K562 (cell line): ENCODE data around the gene GP1BB. TPM values are rescaled to one million over a fixed set of nuclear protein-coding genes. Genes with fewer than 3 reads are reported as not detected.

Source experiments
- CHAMP1 ChIP-seq: fragments of 450-650 bp; IDR thresholded peaks from 2 replicates; pipeline ENCODE4 v1.6.1; 2016; ENCODE audit warnings: mild to moderate bottlenecking
- EP300 ChIP-seq: IDR thresholded peaks from 2 replicates; pipeline ENCODE4 v1.6.1; 2012; ENCODE audit warnings: low read length, improper control_type of control experiment
- GABPB2 ChIP-seq: fragments of 250-450 bp; sonication (Bioruptor Pico); conservative IDR thresholded peaks from 2 replicates; pipeline ENCODE4 v1.5.1; 2021; ENCODE audit warnings: mild to moderate bottlenecking
- HDAC8 ChIP-seq: fragments of 450-650 bp; IDR thresholded peaks from 2 replicates; pipeline ENCODE4 v1.6.1; 2016; ENCODE audit warnings: mild to moderate bottlenecking, missing genetic modification characterization, moderate library complexity, missing compliant biosample characterization
- MXI1 ChIP-seq: IDR thresholded peaks from 2 replicates; pipeline ENCODE4 v1.6.1; 2011; ENCODE audit warnings: low read depth, mild to moderate bottlenecking, improper control_type of control experiment, low read length
- PCBP2 ChIP-seq: fragments of 200-400 bp; formaldehyde crosslinking; IDR thresholded peaks from 2 replicates; pipeline ENCODE4 v1.6.1; 2018; ENCODE audit warnings: low read length, low read depth, mild to moderate bottlenecking, moderate library complexity; ENCODE audit not compliant: poor library complexity, severe bottlenecking
- PHB ChIP-seq: fragments of 250-450 bp; sonication (Bioruptor Pico); IDR thresholded peaks from 2 replicates; pipeline ENCODE4 v1.5.0; 2021
- PPARD ChIP-seq: fragments of 250-450 bp; sonication (Bioruptor Pico); IDR thresholded peaks from 2 replicates; pipeline ENCODE4 v1.8.0; 2022; ENCODE audit warnings: inconsistent platforms, mild to moderate bottlenecking, moderate library complexity
- RB1 ChIP-seq: fragments of 450-650 bp; IDR thresholded peaks from 2 replicates; pipeline ENCODE4 v1.6.1; 2017; ENCODE audit warnings: low read depth, mild to moderate bottlenecking
- RNF219 ChIP-seq: fragments of 250-450 bp; sonication (Bioruptor Pico); IDR thresholded peaks from 2 replicates; pipeline ENCODE4 v1.5.0; 2022; ENCODE audit warnings: mild to moderate bottlenecking
- SAFB2 ChIP-seq: fragments of 200-400 bp; formaldehyde crosslinking; IDR thresholded peaks from 2 replicates; pipeline ENCODE4 v1.6.1; 2018; ENCODE audit warnings: borderline replicate concordance, low read length, low read depth, moderate library complexity; ENCODE audit not compliant: severe bottlenecking
- SMAD2 ChIP-seq: fragments of 150-350 bp; IDR thresholded peaks from 2 replicates; pipeline ENCODE4 v1.6.1; 2014; ENCODE audit warnings: low read depth, mild to moderate bottlenecking, low read length
- STAT5B ChIP-seq: fragments of 250-450 bp; sonication (Bioruptor Pico); IDR thresholded peaks from 2 replicates; pipeline ENCODE4 v1.8.0; 2021; ENCODE audit warnings: mild to moderate bottlenecking, inconsistent platforms
- U2AF1 ChIP-seq: fragments of 200-400 bp; formaldehyde crosslinking; optimal IDR thresholded peaks from 2 replicates; pipeline ENCODE3; 2017; ENCODE audit warnings: mild to moderate bottlenecking, low read depth, low read length, moderate library complexity
- XRCC4 ChIP-seq: IDR thresholded peaks from one replicate; pipeline ENCODE4 v1.6.1; 2011; ENCODE audit not compliant: insufficient read depth, insufficient read length; ENCODE audit errors: extremely low read depth
- ZBTB11 ChIP-seq, 3 experiments: fragments of 200-800 bp in 1 of 3; fragments of 250-450 bp in 1 of 3; fragments of 450-650 bp in 1 of 3; sonication (Bioruptor Pico) in 1 of 3; sonication (Bioruptor generic) in 1 of 3; formaldehyde crosslinking in 1 of 3; IDR thresholded peaks; 2 replicates each; pipeline versions ENCODE4 v1.6.1 to v1.8.0; 2016 to 2022; ENCODE audit warnings: mild to moderate bottlenecking in 2 of 3, missing genetic modification characterization in 2 of 3, missing compliant biosample characterization in 1 of 3, moderate library complexity in 1 of 3
- ZBTB2 ChIP-seq: fragments of 450-650 bp; IDR thresholded peaks from 2 replicates; pipeline ENCODE4 v1.6.1; 2016; ENCODE audit warnings: antibody characterized with exemption
- ZNF785 ChIP-seq: fragments of 250-450 bp; sonication (Bioruptor Pico); IDR thresholded peaks from 2 replicates; pipeline ENCODE4 v1.4.0; 2020; ENCODE audit warnings: mild to moderate bottlenecking
- polyA plus RNA-seq, 8 experiments: library from polyadenylated mRNA; depleted of rRNA in 4 of 8; stranded (reverse) in 5 of 8; unstranded in 3 of 8; fragments of >200 nt; fragmentation: Nextera tagmentation in 2 of 8; fragmentation: Illumina TruSeq in 1 of 8; extraction: Ambion mirVana in 2 of 8; extraction: Trizol in 1 of 8; gene quantifications; 2 replicates each; pipeline versions ENCODE4 v1.2.1 to v1.2.3, GENCODE V29; 2011 to 2014; ENCODE audit warnings: inconsistent platforms in 1 of 8, missing spikeins in 1 of 8
- total RNA-seq, 7 experiments: library from RNA; depleted of rRNA in 6 of 7; stranded (reverse); fragments of >200 nt in 6 of 7; fragmentation: Illumina TruSeq in 2 of 7; extraction: Trizol in 2 of 7; gene quantifications; 2 replicates each; pipeline versions ENCODE4 v1.2.1 to v1.2.3, GENCODE V29; 2011 to 2021; ENCODE audit warnings: low replicate concordance in 1 of 7

Gene GP1BB
- total and polyA plus RNA-seq, 9 of the 15 experiments (the other 6 are each of a cell fraction or from before 2014, with no cell fraction given): 0.69 to 162 (median 2.8) TPM

GRCh38 chr22:19761725-19762567 is 38.6 kb downstream of the GP1BB start (continued):
- TF ChIP-seq U2AF1 (no peak), CHAMP1 (no peak), GABPB2 (CRISPR knock-in tag) (0 out of 2 replicates have a peak, but pooled peaks have one; percentile 7), ZBTB11 (CRISPR knock-in tag; IDR thresholded peaks at IDR 0.05) (peak in 2 of 3 experiments; percentile 73 to 95; a peak in 4 of 6 replicates), PCBP2 (no peak), STAT5B (CRISPR knock-in tag) (no peak), ZBTB2 (no peak), RB1 (peak; percentile 21), ZNF785 (CRISPR knock-in tag) (no peak), SAFB2 (no peak), EP300 (no peak), PPARD (no peak), RNF219 (CRISPR knock-in tag) (no peak), MXI1 (no peak), XRCC4 (no peak), PHB (CRISPR knock-in tag) (0 out of 2 replicates have a peak, but pooled peaks have one; percentile 9), HDAC8 (tag) (no peak), SMAD2 (no peak)
